Head of caudate nucleus (tissue), 42 donors: ENCODE data around the gene CEP104.

Source experiments
- DNase-seq, 42 donors: peaks; one replicate each; pipeline versions ENCODE4 v3.0.0 to v3.0.0-alpha.2; 2020 to 2021; ENCODE audit warnings: mixed read lengths in 7 of 42
- intact Hi-C: fragments of 100-400 bp; cut with DNase I; formaldehyde crosslinking; loops from one replicate; pipeline ENCODE4 v1.15.0; 2022

Gene CEP104

GRCh38 chr1:3879787-3880428, 22.9 kb upstream of the CEP104 start:
- DNase-seq, result no peak
- intact Hi-C loops, result no loop called here

- intact Hi-C loops, result no loop called here
- DNase-seq, result no peak
Measured at GRCh38 chr1:3879099-3879498, 22.1 kb upstream of the CEP104 start.

- no peak for DNase-seq
Measured at GRCh38 chr1:3876716-3877115, 19.7 kb upstream of the CEP104 start.

GRCh38 chr1:3874736-3875135, 17.7 kb upstream of the CEP104 start:
- no peak for DNase-seq
- intact Hi-C loops, result no loop called here

More at GRCh38 chr1:3876716-3877115, 19.7 kb upstream of the CEP104 start:
- intact Hi-C loops, result no loop called here

GRCh38 chr1:3872546-3872945, 15.5 kb upstream of the CEP104 start:
- no peak for DNase-seq
- intact Hi-C loops, result no loop called here

- intact Hi-C loops, result no loop called here
- no peak for DNase-seq
Measured at GRCh38 chr1:3871451-3871805, 14.4 kb upstream of the CEP104 start.

- intact Hi-C loops, result no loop called here
- no peak for DNase-seq
Measured at GRCh38 chr1:3869751-3870301, 12.8 kb upstream of the CEP104 start.

- intact Hi-C loops, result no loop called here
- DNase-seq, result no peak
Measured at GRCh38 chr1:3868464-3869006, 11.5 kb upstream of the CEP104 start.

GRCh38 chr1:3865606-3866160, 8.7 kb upstream of the CEP104 start:
- intact Hi-C loops, result no loop called here

GRCh38 chr1:3864884-3865283, 7.9 kb upstream of the CEP104 start:
- no peak for DNase-seq

More at GRCh38 chr1:3865606-3866160, 8.7 kb upstream of the CEP104 start:
- no peak for DNase-seq

GRCh38 chr1:3863231-3863935, 6.4 kb upstream of the CEP104 start:
- intact Hi-C loops, result no loop called here
- DNase-seq, result peak in 33 of 42 donors; percentile 16 to 81 (median 47)

More at GRCh38 chr1:3864884-3865283, 7.9 kb upstream of the CEP104 start:
- intact Hi-C loops, result no loop called here

GRCh38 chr1:3858231-3858981, 1.4 kb upstream of the CEP104 start:
- peak; percentile 56 to 91 (median 76) for DNase-seq
- intact Hi-C loops, result loop anchor here (5.0 kb wide), 1 partner anchor 44 kb away; the partner anchor contains the start of gene C1orf174

GRCh38 chr1:3857791-3858129, 749 bp upstream of the CEP104 start:
- intact Hi-C loops, result loop anchor here (5.0 kb wide), 1 partner anchor 45 kb away; the partner anchor contains the start of gene C1orf174
- peak in 6 of 42 donors; percentile 1 to 50 (median 12) for DNase-seq

GRCh38 chr1:3852711-3853485, 4.1 kb downstream of the CEP104 start:
- intact Hi-C loops, result no loop called here
- DNase-seq, result no peak

GRCh38 chr1:3852091-3852490, 4.9 kb downstream of the CEP104 start:
- DNase-seq, result no peak

GRCh38 chr1:3851292-3851691, 5.7 kb downstream of the CEP104 start:
- no peak for DNase-seq
- intact Hi-C loops, result no loop called here

More at GRCh38 chr1:3852091-3852490, 4.9 kb downstream of the CEP104 start:
- intact Hi-C loops, result no loop called here

GRCh38 chr1:3850857-3851256, 6.2 kb downstream of the CEP104 start:
- intact Hi-C loops, result no loop called here
- DNase-seq, result no peak

- DNase-seq, result no peak
- intact Hi-C loops, result no loop called here
Measured at GRCh38 chr1:3847081-3847480, 9.9 kb downstream of the CEP104 start.
